Neuronal stem cell (in vitro differentiated cells): ENCODE data around the gene MYBPC2.
A peak's percentile ranks its signal among the peaks of the same experiment; 100 is the strongest.

Source experiments
- DNase-seq: peaks from one replicate; pipeline ENCODE4 v3.0.0-alpha.2; 2013; ENCODE audit warnings: low spot score
- H2AFZ ChIP-seq: one replicate; pipeline ENCODE4 v1.6.1; 2013; ENCODE audit warnings: mild to moderate bottlenecking, low read length, inconsistent platforms
- H2AK5ac ChIP-seq: 2 replicates; pipeline ENCODE4 v1.6.1; 2013; ENCODE audit warnings: low read depth, mild to moderate bottlenecking, inconsistent platforms, low read length, moderate library complexity, mixed read lengths
- H2BK120ac ChIP-seq: 2 replicates; pipeline ENCODE4 v1.6.1; 2013; ENCODE audit warnings: low read depth, mild to moderate bottlenecking, inconsistent platforms, low read length, moderate library complexity, mixed read lengths
- H2BK12ac ChIP-seq: one replicate; pipeline ENCODE4 v1.6.1; 2013; ENCODE audit warnings: low read length, inconsistent platforms
- H2BK15ac ChIP-seq: 2 replicates; pipeline ENCODE4 v1.6.1; 2013; ENCODE audit warnings: mild to moderate bottlenecking, low read length, inconsistent platforms, mixed read lengths
- H2BK5ac ChIP-seq: one replicate; pipeline ENCODE4 v1.6.1; 2013; ENCODE audit warnings: inconsistent platforms, mild to moderate bottlenecking, low read length, moderate library complexity
- H3K14ac ChIP-seq: one replicate; pipeline ENCODE4 v1.6.1; 2013; ENCODE audit warnings: low read length, inconsistent platforms
- H3K18ac ChIP-seq: 2 replicates; pipeline ENCODE4 v1.6.1; 2013; ENCODE audit warnings: low read length, inconsistent platforms
- H3K23ac ChIP-seq: 2 replicates; pipeline ENCODE4 v1.6.1; 2013; ENCODE audit warnings: low read depth, mild to moderate bottlenecking, mixed read lengths, low read length, inconsistent platforms; ENCODE audit not compliant: poor library complexity
- H3K27ac ChIP-seq: replicated peaks from 3 replicates; pipeline ENCODE4 v1.5.1; 2013; ENCODE audit warnings: low read length, inconsistent platforms
- H3K27me3 ChIP-seq, 3 experiments: 2 replicates each; pipeline ENCODE4 v1.6.1; 2013; ENCODE audit warnings: low read length in 3 of 3, mild to moderate bottlenecking in 2 of 3, inconsistent platforms in 1 of 3, low read depth in 1 of 3, mixed read lengths in 1 of 3, moderate library complexity in 1 of 3; ENCODE audit not compliant: control insufficient read depth in 3 of 3, insufficient read depth in 3 of 3
- H3K36me3 ChIP-seq, 2 donors: replicated peaks in 1 of 2; 2 replicates each; pipeline ENCODE4 v1.6.1; 2013; ENCODE audit warnings: low read length in 2 of 2; ENCODE audit not compliant: control insufficient read depth in 2 of 2, insufficient read depth in 2 of 2
- H3K4ac ChIP-seq: 2 replicates; pipeline ENCODE4 v1.6.1; 2013; ENCODE audit warnings: inconsistent platforms, mild to moderate bottlenecking, low read length, moderate library complexity
- H3K4me1 ChIP-seq, 2 donors: 1 replicate in 1 of 2; 2 replicates in 1 of 2; pipeline ENCODE4 v1.6.1; 2013; ENCODE audit warnings: low read length in 2 of 2, low read depth in 1 of 2; ENCODE audit not compliant: control insufficient read depth in 2 of 2, insufficient read depth in 1 of 2
- H3K4me2 ChIP-seq: one replicate; pipeline ENCODE4 v1.6.1; 2013; ENCODE audit warnings: mild to moderate bottlenecking, low read length, inconsistent platforms; ENCODE audit not compliant: insufficient read depth, poor library complexity, severe bottlenecking
- H3K4me3 ChIP-seq, 2 donors: 2 replicates each; pipeline ENCODE4 v1.5.1; 2013; ENCODE audit warnings: low read length in 2 of 2, mild to moderate bottlenecking in 2 of 2, inconsistent platforms in 1 of 2, moderate library complexity in 1 of 2
- H3K79me1 ChIP-seq: one replicate; pipeline ENCODE4 v1.6.1; 2013; ENCODE audit warnings: low read depth, mild to moderate bottlenecking, inconsistent platforms, low read length, moderate library complexity
- H3K9ac ChIP-seq: one replicate; pipeline ENCODE4 v1.6.1; 2013; ENCODE audit warnings: mild to moderate bottlenecking, low read depth, low read length, inconsistent platforms; ENCODE audit not compliant: poor library complexity
- H3K9me3 ChIP-seq, 2 donors: replicated peaks in 1 of 2; 2 replicates each; pipeline versions ENCODE3 to v1.6.1; 2013; ENCODE audit warnings: low read length in 2 of 2, mild to moderate bottlenecking in 2 of 2, inconsistent platforms in 1 of 2, low read depth in 1 of 2, mixed read lengths in 1 of 2, moderate library complexity in 1 of 2; ENCODE audit not compliant: control insufficient read depth in 2 of 2, insufficient read depth in 1 of 2
- H4K8ac ChIP-seq: one replicate; pipeline ENCODE4 v1.6.1; 2013; ENCODE audit warnings: low read depth, mild to moderate bottlenecking, inconsistent platforms, low read length, moderate library complexity
- H4K91ac ChIP-seq: one replicate; pipeline ENCODE4 v1.6.1; 2013; ENCODE audit warnings: low read length, low read depth, mild to moderate bottlenecking, inconsistent platforms; ENCODE audit not compliant: poor library complexity
- WGBS, 2 donors: extraction: QIAGEN DNeasy Blood & Tissue Kit; methylation state at CpG; one replicate each; pipeline ENCODE4 v1.1.7; 2013; ENCODE audit warnings: missing lambda C conversion rate in 2 of 2, mixed read lengths in 1 of 2; ENCODE audit not compliant: insufficient read length in 2 of 2, insufficient replicate concordance in 1 of 2; ENCODE audit errors: extremely low coverage in 2 of 2; 5-methylcytosine and 5-hydroxymethylcytosine counted together

Gene MYBPC2

GRCh38 chr19:50398675-50399367 lies 33.9 kb upstream of the MYBPC2 start:
- Histone ChIP-seq H2BK12ac (no peak overlapping the region), H3K4me3 (peak overlapping the region in 1 of 2 donors; percentile 53), H2BK15ac (no peak overlapping the region), H2AK5ac (no peak overlapping the region), H3K4ac (no peak overlapping the region), H2BK120ac (no peak overlapping the region), H3K27ac (no peak overlapping the region), H2AFZ (no peak overlapping the region), H3K4me2 (no peak overlapping the region), H3K27me3 (no peaks in the 10 kb centered on the region), H3K9me3 (peaks cover 5 to 6% of the 10 kb centered on the region in 2 donors), H3K36me3 (peaks cover 36 to 49% of the 10 kb centered on the region in 2 donors), H4K91ac (no peak overlapping the region), H3K23ac (no peak overlapping the region), H3K9ac (peak overlapping the region; percentile 21), H3K14ac (no peak overlapping the region), H3K79me1 (peaks cover 26% of the 10 kb centered on the region), H2BK5ac (no peak overlapping the region), H3K18ac (no peak overlapping the region), H4K8ac (peak overlapping the region; percentile 86), H3K4me1 (peaks cover 0 to 2% of the 10 kb centered on the region in 2 donors)
- no peak for DNase-seq
- WGBS, 2 donors, result no CpG with 5 or more reads among the region's 13 CpGs

GRCh38 chr19:50399368-50399745 lies 33.3 kb upstream of the MYBPC2 start:
- Histone ChIP-seq H3K4me2 (no peak overlapping the region), H3K23ac (no peak overlapping the region), H3K9me3 (peaks cover 3% of the 10 kb centered on the region in 2 donors), H3K36me3 (peaks cover 35 to 48% of the 10 kb centered on the region in 2 donors), H2AK5ac (no peak overlapping the region), H4K8ac (no peak overlapping the region), H2AFZ (no peak overlapping the region), H4K91ac (no peak overlapping the region), H2BK15ac (no peak overlapping the region), H3K27me3 (no peaks in the 10 kb centered on the region), H3K4ac (no peak overlapping the region), H3K79me1 (peaks cover 23% of the 10 kb centered on the region), H3K27ac (no peak overlapping the region), H3K9ac (peak overlapping the region; percentile 21), H2BK120ac (no peak overlapping the region), H3K4me1 (peaks cover 0 to 2% of the 10 kb centered on the region in 2 donors), H2BK12ac (no peak overlapping the region), H3K18ac (no peak overlapping the region), H3K14ac (no peak overlapping the region), H3K4me3 (peak overlapping the region in 1 of 2 donors; percentile 53), H2BK5ac (no peak overlapping the region)
- DNase-seq, result no peak
- WGBS, 2 donors, result no CpG with 5 or more reads among the region's 10 CpGs

- no peaks in the 10 kb centered on the region for H3K27me3 ChIP-seq
- no peak overlapping the region for H2BK15ac ChIP-seq
- peaks cover 3 to 5% of the 10 kb centered on the region in 2 donors for H3K9me3 ChIP-seq
- no peak overlapping the region for H3K4me3 ChIP-seq
- peak overlapping the region; percentile 43 for H3K23ac ChIP-seq
- H2BK12ac ChIP-seq, result no peak overlapping the region
- H4K91ac ChIP-seq, result no peak overlapping the region
- no peak overlapping the region for H3K14ac ChIP-seq
- no peak overlapping the region for H2AFZ ChIP-seq
- no peak overlapping the region for H2BK120ac ChIP-seq
- H3K36me3 ChIP-seq, result peaks cover 49 to 63% of the 10 kb centered on the region in 2 donors
- no peak overlapping the region for H3K18ac ChIP-seq
- no peak overlapping the region for H3K4me2 ChIP-seq
- no peak overlapping the region for H3K4ac ChIP-seq
- H4K8ac ChIP-seq, result no peak overlapping the region
- no CpG with 5 or more reads among the region's 48 CpGs for WGBS, 2 donors
- DNase-seq, result no peak
- H2BK5ac ChIP-seq, result no peak overlapping the region
- H3K79me1 ChIP-seq, result peaks cover 24% of the 10 kb centered on the region
- peaks cover 0 to 2% of the 10 kb centered on the region in 2 donors for H3K4me1 ChIP-seq
- H3K27ac ChIP-seq, result no peak overlapping the region
- H2AK5ac ChIP-seq, result no peak overlapping the region
- peak overlapping the region; percentile 44 for H3K9ac ChIP-seq
Measured at GRCh38 chr19:50401605-50402450, 30.9 kb upstream of the MYBPC2 start.
